ENCODE data around the gene CAPZA1. TPM values are rescaled to one million over a fixed set of nuclear protein-coding genes. Genes with fewer than 3 reads are reported as not detected.

CAPZA1 gene
- total RNA-seq, 1 donor from 2014 or later = 128 TPM

- Mint-ChIP-seq H3K4me3 (no peak overlapping the region), H3K4me1 (ENCODE audit: unreplicated experiment) (peaks cover 21% of the 10 kb centered on the region), H3K9me3 (no peaks in the 10 kb centered on the region), H3K27ac (no peak overlapping the region), H3K36me3 (peaks cover 33% of the 10 kb centered on the region), H3K27me3 (no peaks in the 10 kb centered on the region)
- no peak for DNase-seq (ENCODE audit: extremely low spot score, unreplicated experiment)
- TF ChIP-seq CTCF (conservative IDR thresholded peaks at IDR 0.05) = no peak
Measured at GRCh38 chr1:112678605-112679004, 59.0 kb downstream of the CAPZA1 start.

DNA sequence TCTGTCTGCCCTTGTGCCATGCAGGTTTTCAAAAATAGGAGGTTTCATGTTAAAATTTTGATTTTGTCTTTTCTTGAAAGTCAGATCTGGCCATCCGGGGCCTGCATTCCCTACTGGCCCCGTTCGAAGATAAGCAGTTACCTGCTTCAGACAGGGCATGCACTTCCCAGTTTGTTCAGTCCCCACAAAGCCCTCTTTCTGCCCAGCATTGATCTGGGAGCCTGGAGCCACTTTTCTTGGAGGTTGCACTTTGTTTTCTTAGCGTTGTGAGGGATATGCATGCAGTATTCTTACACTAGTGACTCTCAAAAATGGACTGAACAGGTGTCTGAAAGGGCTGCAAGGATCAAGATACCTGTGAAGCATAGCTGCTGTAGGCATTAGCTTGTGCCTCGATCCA is 66.3 kb downstream of the CAPZA1 start:
- no peak overlapping the region for H3K27ac Mint-ChIP-seq
- H3K4me1 Mint-ChIP-seq (ENCODE audit: unreplicated experiment) = peaks cover 24% of the 10 kb centered on the region
- no peak overlapping the region for H3K4me3 Mint-ChIP-seq
- no peak for DNase-seq (ENCODE audit: extremely low spot score, unreplicated experiment)
- H3K27me3 Mint-ChIP-seq = no peaks in the 10 kb centered on the region
- no peak for TF ChIP-seq CTCF (conservative IDR thresholded peaks at IDR 0.05)
- H3K9me3 Mint-ChIP-seq = no peaks in the 10 kb centered on the region
- peaks cover 14% of the 10 kb centered on the region for H3K36me3 Mint-ChIP-seq

DNA sequence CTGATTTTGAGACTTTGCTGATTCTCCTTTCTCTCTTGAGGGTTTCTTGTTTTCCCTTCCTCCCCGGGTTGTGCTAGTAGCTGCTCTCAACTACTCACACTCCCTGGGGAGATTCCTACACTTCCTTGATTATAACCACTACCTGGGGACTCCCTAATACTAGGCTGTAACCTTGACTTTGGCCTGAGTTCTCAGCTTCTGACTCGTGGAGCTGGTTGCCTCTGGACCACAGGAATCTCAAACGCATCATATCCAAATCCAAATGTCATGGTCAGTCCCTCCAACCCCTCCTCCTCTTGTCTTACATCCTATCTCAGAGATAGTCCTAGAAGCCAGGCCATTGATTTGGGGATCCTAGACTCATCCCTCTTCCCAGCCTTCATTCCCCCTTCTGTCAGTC is 66.8 kb downstream of the CAPZA1 start:
- H3K4me3 Mint-ChIP-seq = no peak overlapping the region
- peak overlapping the region; percentile 74 for H3K27ac Mint-ChIP-seq
- H3K9me3 Mint-ChIP-seq = no peaks in the 10 kb centered on the region
- TF ChIP-seq CTCF (conservative IDR thresholded peaks at IDR 0.05) = no peak
- no peak for DNase-seq (ENCODE audit: extremely low spot score, unreplicated experiment)
- peaks cover 13% of the 10 kb centered on the region for H3K36me3 Mint-ChIP-seq
- peaks cover 24% of the 10 kb centered on the region for H3K4me1 Mint-ChIP-seq (ENCODE audit: unreplicated experiment)
- H3K27me3 Mint-ChIP-seq = no peaks in the 10 kb centered on the region

DNA sequence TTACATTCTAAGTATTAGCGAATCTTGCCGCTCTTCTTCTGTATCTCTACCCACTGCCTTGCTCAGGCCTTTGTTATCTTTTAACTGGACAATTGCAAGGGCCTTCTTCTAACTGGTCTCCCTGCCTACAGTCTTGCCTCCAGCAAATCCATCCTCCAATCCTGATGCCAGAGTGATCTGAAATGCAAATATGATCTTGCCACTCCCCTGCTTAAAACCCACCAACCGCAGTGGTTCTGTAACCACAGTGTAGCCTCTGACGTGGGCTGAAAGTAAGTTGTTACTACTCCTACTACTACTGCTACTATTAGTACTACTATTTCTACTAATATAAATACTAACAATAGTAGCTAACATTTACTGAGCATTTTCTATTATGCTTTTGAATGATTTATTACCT is 67.2 kb downstream of the CAPZA1 start:
- Mint-ChIP-seq H3K9me3 (no peaks in the 10 kb centered on the region), H3K4me3 (no peak overlapping the region), H3K27ac (peak overlapping the region; percentile 74)

DNA sequence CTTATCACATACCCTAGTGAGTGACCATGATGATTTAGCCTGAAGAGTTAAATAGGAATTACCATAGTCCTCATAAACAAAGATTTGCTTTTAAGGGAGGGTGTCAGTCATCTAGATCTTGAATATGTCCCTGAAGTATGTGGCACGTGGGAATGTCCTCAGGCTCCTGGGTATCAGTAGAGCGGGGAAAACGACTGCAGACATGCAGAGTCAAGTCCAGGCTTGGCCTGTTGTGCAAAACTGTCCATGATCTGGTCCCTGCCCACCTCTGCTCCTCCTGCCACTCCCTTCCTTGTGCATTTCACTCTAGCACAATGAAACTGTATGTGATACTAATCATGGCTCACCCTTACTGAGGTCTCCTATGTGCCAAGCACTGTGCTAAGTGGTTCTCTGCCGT is 67.7 kb downstream of the CAPZA1 start:
- peak overlapping the region; percentile 69 for H3K27ac Mint-ChIP-seq
- no peak for DNase-seq (ENCODE audit: extremely low spot score, unreplicated experiment)
- no peak overlapping the region for H3K4me3 Mint-ChIP-seq
- H3K36me3 Mint-ChIP-seq = peaks cover 16% of the 10 kb centered on the region
- no peak for TF ChIP-seq CTCF (conservative IDR thresholded peaks at IDR 0.05)
- peaks cover 24% of the 10 kb centered on the region for H3K4me1 Mint-ChIP-seq (ENCODE audit: unreplicated experiment)
- no peaks in the 10 kb centered on the region for H3K9me3 Mint-ChIP-seq
- no peaks in the 10 kb centered on the region for H3K27me3 Mint-ChIP-seq

More for the DNA sequence above, 67.2 kb downstream of the CAPZA1 start:
- Mint-ChIP-seq H3K4me1 (ENCODE audit: unreplicated experiment) (peaks cover 24% of the 10 kb centered on the region), H3K27me3 (no peaks in the 10 kb centered on the region), H3K36me3 (peaks cover 13% of the 10 kb centered on the region)
- no peak for TF ChIP-seq CTCF (conservative IDR thresholded peaks at IDR 0.05)
- DNase-seq (ENCODE audit: extremely low spot score, unreplicated experiment) = no peak
